CD4-positive, alpha-beta T cell treated with Interleukin-17A for 4 hours (primary cell): ENCODE data around the gene RAPGEF5.

Experiments
- DNase-seq: peaks from one replicate; pipeline ENCODE4 v3.0.0-alpha.2; 2020; ENCODE audit warnings: mixed read lengths

The RAPGEF5 gene

GRCh38 chr7:22146961-22147512, 209.9 kb downstream of the RAPGEF5 start:
- no peak for DNase-seq

GRCh38 chr7:22144950-22145349, 212.0 kb downstream of the RAPGEF5 start:
- DNase-seq: no peak

- no peak for DNase-seq
Observed at GRCh38 chr7:22143491-22143890, 213.5 kb downstream of the RAPGEF5 start.

GRCh38 chr7:22142572-22142971, 214.4 kb downstream of the RAPGEF5 start:
- no peak for DNase-seq

- DNase-seq: no peak
Observed at GRCh38 chr7:22141355-22141754, 215.6 kb downstream of the RAPGEF5 start.

GRCh38 chr7:22140578-22140977, 216.4 kb downstream of the RAPGEF5 start:
- no peak for DNase-seq

- DNase-seq: no peak
Observed at GRCh38 chr7:22138886-22139285, 218.1 kb downstream of the RAPGEF5 start.

- no peak for DNase-seq
Observed at GRCh38 chr7:22138106-22138505, 218.8 kb downstream of the RAPGEF5 start.

GRCh38 chr7:22137466-22137865, 219.5 kb downstream of the RAPGEF5 start:
- no peak for DNase-seq

- DNase-seq: no peak
Observed at GRCh38 chr7:22137026-22137425, 219.9 kb downstream of the RAPGEF5 start.

- DNase-seq: no peak
Observed at GRCh38 chr7:22129819-22130580, 227.0 kb downstream of the RAPGEF5 start.

- DNase-seq: no peak
Observed at GRCh38 chr7:22129166-22129565, 227.8 kb downstream of the RAPGEF5 start.

- DNase-seq: no peak
Observed at GRCh38 chr7:22128528-22128920, 228.4 kb downstream of the RAPGEF5 start.

GRCh38 chr7:22127835-22128527, 229.0 kb downstream of the RAPGEF5 start:
- no peak for DNase-seq

- DNase-seq: no peak
Observed at GRCh38 chr7:22125436-22125835, 231.5 kb downstream of the RAPGEF5 start.

- no peak for DNase-seq
Observed at GRCh38 chr7:22124941-22125340, 232.0 kb downstream of the RAPGEF5 start.

GRCh38 chr7:22123139-22123538, 233.8 kb downstream of the RAPGEF5 start:
- DNase-seq: no peak

GRCh38 chr7:22121702-22122474, 235.1 kb downstream of the RAPGEF5 start:
- peak; percentile 14 for DNase-seq

- no peak for DNase-seq
Observed at GRCh38 chr7:22120391-22121053, 236.4 kb downstream of the RAPGEF5 start.

GRCh38 chr7:22117222-22117621, 239.7 kb downstream of the RAPGEF5 start:
- DNase-seq: no peak

- no peak for DNase-seq
Observed at GRCh38 chr7:22116451-22117030, 240.4 kb downstream of the RAPGEF5 start.

- no peak for DNase-seq
Observed at GRCh38 chr7:22115689-22116088, 241.3 kb downstream of the RAPGEF5 start.
